Measurements from ENCODE around the gene PATL2. TPM values are rescaled to one million over a fixed set of nuclear protein-coding genes. Genes with fewer than 3 reads are reported as not detected.
"Not testable (repeated sequence)": the region's sequence is repeated elsewhere in the genome, so short reads cannot be mapped to it uniquely, and the experiment has no call there.

Gene PATL2
- total RNA-seq, 1 donor from 2014 or later = 0.40 TPM

- no peak for TF ChIP-seq CTCF (IDR thresholded peaks at IDR 0.05)
- H3K4me3 Mint-ChIP-seq (ENCODE audit: unreplicated experiment) = no peak overlapping the region
- peaks cover 71% of the 10 kb centered on the region for H3K27me3 Mint-ChIP-seq (ENCODE audit: unreplicated experiment)
- H3K36me3 Mint-ChIP-seq (ENCODE audit: unreplicated experiment) = no peaks in the 10 kb centered on the region
- peaks cover 15% of the 10 kb centered on the region for H3K9me3 Mint-ChIP-seq (ENCODE audit: unreplicated experiment)
- no peak for DNase-seq (ENCODE audit: extremely low spot score, unreplicated experiment)
- no peaks in the 10 kb centered on the region for H3K4me1 Mint-ChIP-seq (ENCODE audit: unreplicated experiment)
- H3K27ac Mint-ChIP-seq (ENCODE audit: unreplicated experiment) = no peak overlapping the region
Measured at GRCh38 chr15:44697014-44697413, 14.1 kb downstream of the PATL2 start.

GRCh38 chr15:44695294-44695693 lies 15.8 kb downstream of the PATL2 start:
- Mint-ChIP-seq H3K27me3 (ENCODE audit: unreplicated experiment) (peaks cover 64% of the 10 kb centered on the region), H3K36me3 (ENCODE audit: unreplicated experiment) (no peaks in the 10 kb centered on the region), H3K27ac (ENCODE audit: unreplicated experiment) (no peak overlapping the region), H3K9me3 (ENCODE audit: unreplicated experiment) (peaks cover 11% of the 10 kb centered on the region), H3K4me3 (ENCODE audit: unreplicated experiment) (no peak overlapping the region), H3K4me1 (ENCODE audit: unreplicated experiment) (no peaks in the 10 kb centered on the region)
- no peak for DNase-seq (ENCODE audit: extremely low spot score, unreplicated experiment)
- no peak for TF ChIP-seq CTCF (IDR thresholded peaks at IDR 0.05)

- Mint-ChIP-seq H3K27ac (ENCODE audit: unreplicated experiment) (no peak overlapping the region), H3K9me3 (ENCODE audit: unreplicated experiment) (peaks cover 5% of the 10 kb centered on the region), H3K36me3 (ENCODE audit: unreplicated experiment) (no peaks in the 10 kb centered on the region), H3K4me1 (ENCODE audit: unreplicated experiment) (no peaks in the 10 kb centered on the region), H3K27me3 (ENCODE audit: unreplicated experiment) (peaks cover 58% of the 10 kb centered on the region), H3K4me3 (ENCODE audit: unreplicated experiment) (no peak overlapping the region)
- DNase-seq (ENCODE audit: extremely low spot score, unreplicated experiment) = no peak
- TF ChIP-seq CTCF (IDR thresholded peaks at IDR 0.05) = no peak
Measured at GRCh38 chr15:44694416-44694815, 16.7 kb downstream of the PATL2 start.

GRCh38 chr15:44692659-44693058 lies 18.5 kb downstream of the PATL2 start:
- Mint-ChIP-seq H3K27me3 (ENCODE audit: unreplicated experiment) (peaks cover 49% of the 10 kb centered on the region), H3K36me3 (ENCODE audit: unreplicated experiment) (no peaks in the 10 kb centered on the region), H3K4me3 (ENCODE audit: unreplicated experiment) (no peak overlapping the region), H3K27ac (ENCODE audit: unreplicated experiment) (no peak overlapping the region), H3K9me3 (ENCODE audit: unreplicated experiment) (no peaks in the 10 kb centered on the region), H3K4me1 (ENCODE audit: unreplicated experiment) (no peaks in the 10 kb centered on the region)
- no peak for TF ChIP-seq CTCF (IDR thresholded peaks at IDR 0.05)
- no peak for DNase-seq (ENCODE audit: extremely low spot score, unreplicated experiment)

GRCh38 chr15:44690245-44690644 lies 20.9 kb downstream of the PATL2 start:
- not testable (repeated sequence) for H3K36me3 Mint-ChIP-seq (ENCODE audit: unreplicated experiment); H3K4me3 Mint-ChIP-seq (ENCODE audit: unreplicated experiment); H3K27ac Mint-ChIP-seq (ENCODE audit: unreplicated experiment)

GRCh38 chr15:44689318-44689717 lies 21.8 kb downstream of the PATL2 start:
- H3K4me1 Mint-ChIP-seq (ENCODE audit: unreplicated experiment); DNase-seq (ENCODE audit: extremely low spot score, unreplicated experiment); H3K27ac Mint-ChIP-seq (ENCODE audit: unreplicated experiment); H3K36me3 Mint-ChIP-seq (ENCODE audit: unreplicated experiment); H3K9me3 Mint-ChIP-seq (ENCODE audit: unreplicated experiment); H3K4me3 Mint-ChIP-seq (ENCODE audit: unreplicated experiment): not testable (repeated sequence)
- peaks cover 52% of the 10 kb centered on the region for H3K27me3 Mint-ChIP-seq (ENCODE audit: unreplicated experiment)

More at GRCh38 chr15:44690245-44690644, 20.9 kb downstream of the PATL2 start:
- H3K27me3 Mint-ChIP-seq (ENCODE audit: unreplicated experiment) = peaks cover 51% of the 10 kb centered on the region
- H3K9me3 Mint-ChIP-seq (ENCODE audit: unreplicated experiment); DNase-seq (ENCODE audit: extremely low spot score, unreplicated experiment); H3K4me1 Mint-ChIP-seq (ENCODE audit: unreplicated experiment): not testable (repeated sequence)

- peaks cover 67% of the 10 kb centered on the region for H3K27me3 Mint-ChIP-seq (ENCODE audit: unreplicated experiment)
- not testable (repeated sequence) for H3K4me3 Mint-ChIP-seq (ENCODE audit: unreplicated experiment); H3K4me1 Mint-ChIP-seq (ENCODE audit: unreplicated experiment); H3K36me3 Mint-ChIP-seq (ENCODE audit: unreplicated experiment); DNase-seq (ENCODE audit: extremely low spot score, unreplicated experiment); H3K9me3 Mint-ChIP-seq (ENCODE audit: unreplicated experiment); H3K27ac Mint-ChIP-seq (ENCODE audit: unreplicated experiment)
Measured at GRCh38 chr15:44682809-44683682, 28.1 kb downstream of the PATL2 start.
